Trophoblast cell (in vitro differentiated cells and primary cell): ENCODE measurements around the gene SLC10A3.
A peak's percentile ranks its signal among the peaks of the same experiment; 100 is the strongest.

ENCODE experiments used
- DNase-seq, 2 donors: peaks; one replicate each; pipeline ENCODE4 v3.0.0-alpha.2; 2016
- H2AFZ ChIP-seq: 2 replicates; pipeline ENCODE4 v1.6.1; 2013; ENCODE audit warnings: low read length, moderate library complexity, mild to moderate bottlenecking; ENCODE audit not compliant: insufficient read depth, poor library complexity
- H2AK5ac ChIP-seq: 2 replicates; pipeline ENCODE4 v1.6.1; 2013; ENCODE audit warnings: mild to moderate bottlenecking, low read length
- H2BK120ac ChIP-seq: 2 replicates; pipeline ENCODE4 v1.6.1; 2013; ENCODE audit warnings: low read length, mild to moderate bottlenecking, moderate library complexity; ENCODE audit not compliant: insufficient read depth, poor library complexity
- H2BK12ac ChIP-seq: 2 replicates; pipeline ENCODE4 v1.6.1; 2013; ENCODE audit warnings: mild to moderate bottlenecking, low read length, moderate library complexity
- H2BK5ac ChIP-seq: 2 replicates; pipeline ENCODE4 v1.6.1; 2013; ENCODE audit warnings: low read length, low read depth, moderate library complexity, mild to moderate bottlenecking; ENCODE audit not compliant: poor library complexity
- H3K14ac ChIP-seq: 2 replicates; pipeline ENCODE4 v1.6.1; 2013; ENCODE audit warnings: mild to moderate bottlenecking, low read length
- H3K18ac ChIP-seq: 2 replicates; pipeline ENCODE4 v1.6.1; 2013; ENCODE audit warnings: mild to moderate bottlenecking, low read length
- H3K23ac ChIP-seq: 2 replicates; pipeline ENCODE4 v1.6.1; 2013; ENCODE audit warnings: low read length
- H3K27ac ChIP-seq: 2 replicates; pipeline ENCODE4 v1.5.1; 2013; ENCODE audit warnings: low read depth, mild to moderate bottlenecking, inconsistent platforms, low read length, moderate library complexity
- H3K27me3 ChIP-seq: 2 replicates; pipeline ENCODE4 v1.6.1; 2013; ENCODE audit warnings: inconsistent platforms, mild to moderate bottlenecking, low read length, moderate library complexity; ENCODE audit not compliant: insufficient read depth
- H3K36me3 ChIP-seq, 2 experiments: 1 replicate in 1 of 2; 2 replicates in 1 of 2; pipeline ENCODE4 v1.6.1; 2013; ENCODE audit warnings: low read length in 2 of 2, mild to moderate bottlenecking in 2 of 2, moderate library complexity in 1 of 2; ENCODE audit not compliant: insufficient read depth in 2 of 2, control insufficient read depth in 1 of 2
- H3K4ac ChIP-seq: 2 replicates; pipeline ENCODE4 v1.6.1; 2013; ENCODE audit warnings: low read depth, mild to moderate bottlenecking, low read length, moderate library complexity
- H3K4me1 ChIP-seq, 2 experiments: 1 replicate in 1 of 2; 2 replicates in 1 of 2; pipeline ENCODE4 v1.6.1; 2013; ENCODE audit warnings: low read length in 2 of 2, mild to moderate bottlenecking in 2 of 2, moderate library complexity in 1 of 2; ENCODE audit not compliant: insufficient read depth in 2 of 2, control insufficient read depth in 1 of 2
- H3K4me2 ChIP-seq: 2 replicates; pipeline ENCODE4 v1.6.1; 2013; ENCODE audit warnings: inconsistent platforms, mild to moderate bottlenecking, low read length, moderate library complexity
- H3K4me3 ChIP-seq: 2 replicates; pipeline ENCODE4 v1.5.1; 2013; ENCODE audit warnings: mild to moderate bottlenecking, low read depth, low read length, inconsistent platforms
- H3K79me1 ChIP-seq: one replicate; pipeline ENCODE4 v1.6.1; 2013; ENCODE audit warnings: low read length
- H3K79me2 ChIP-seq: 2 replicates; pipeline ENCODE4 v1.6.1; 2013; ENCODE audit warnings: low read length, mild to moderate bottlenecking; ENCODE audit not compliant: control insufficient read depth, insufficient read depth, poor library complexity
- H3K9ac ChIP-seq: 2 replicates; pipeline ENCODE4 v1.6.1; 2013; ENCODE audit warnings: mild to moderate bottlenecking, low read length
- H3K9me3 ChIP-seq: 2 replicates; pipeline ENCODE4 v1.6.1; 2013; ENCODE audit warnings: low read depth, mild to moderate bottlenecking, control low read depth, inconsistent platforms, low read length; ENCODE audit not compliant: insufficient read depth
- H4K12ac ChIP-seq: 2 replicates; pipeline ENCODE4 v1.6.1; 2013; ENCODE audit warnings: low read depth, mild to moderate bottlenecking, low read length, moderate library complexity
- H4K8ac ChIP-seq: 2 replicates; pipeline ENCODE4 v1.6.1; 2013; ENCODE audit warnings: low read depth, mild to moderate bottlenecking, low read length, moderate library complexity
- H4K91ac ChIP-seq: one replicate; pipeline ENCODE4 v1.6.1; 2013; ENCODE audit warnings: low read depth, mild to moderate bottlenecking, low read length, moderate library complexity
- WGBS: extraction: QIAGEN DNeasy Blood & Tissue Kit; methylation state at CpG from one replicate; pipeline ENCODE4 v1.1.7; 2013; ENCODE audit warnings: missing lambda C conversion rate; ENCODE audit not compliant: insufficient read length, insufficient coverage; ENCODE audit errors: extremely low coverage; 5-methylcytosine and 5-hydroxymethylcytosine counted together

Gene SLC10A3

DNA sequence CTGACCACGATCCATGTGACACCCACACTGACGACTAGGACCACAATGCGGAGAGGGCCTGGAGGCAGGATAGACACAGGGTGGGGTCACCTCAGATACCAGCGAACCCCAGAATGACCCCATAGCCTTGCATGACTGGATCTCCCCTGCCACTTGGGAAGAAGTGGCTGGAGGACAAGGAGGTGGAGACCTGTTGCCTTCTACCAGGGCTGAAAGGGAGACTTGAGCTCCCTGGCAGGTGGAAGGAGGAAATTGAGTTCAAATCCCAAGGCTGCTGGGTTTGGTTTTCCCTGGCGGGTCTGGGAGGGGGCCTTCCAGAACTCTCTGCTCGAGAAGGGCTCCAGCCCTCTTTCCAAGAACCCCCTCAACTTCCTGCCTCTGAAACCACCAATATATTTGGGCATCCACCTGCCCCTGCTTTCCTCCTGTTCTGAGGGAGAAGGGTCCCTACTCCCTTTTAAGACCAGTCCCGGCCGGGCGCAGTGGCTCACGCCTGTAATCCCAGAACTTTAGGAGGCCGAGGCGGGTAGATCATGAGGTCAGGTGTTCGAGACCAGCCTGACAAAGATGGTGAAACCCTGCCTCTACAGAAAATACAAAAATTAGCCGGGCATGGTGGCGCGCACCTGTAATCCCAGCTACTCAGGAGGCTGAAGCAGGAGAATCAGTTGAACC lies 22.6 kb upstream of the SLC10A3 start:
- Histone ChIP-seq H2BK5ac (no peak overlapping the region), H3K4ac (no peak overlapping the region), H3K79me1 (peaks cover 14% of the 10 kb centered on the region), H4K8ac (no peak overlapping the region), H3K23ac (no peak overlapping the region), H4K12ac (no peak overlapping the region), H3K36me3 (peaks cover 6 to 7% of the 10 kb centered on the region in 2 experiments), H2BK120ac (no peak overlapping the region), H4K91ac (no peak overlapping the region), H3K27ac (no peak overlapping the region), H3K14ac (no peak overlapping the region), H3K9ac (no peak overlapping the region), H3K4me2 (no peak overlapping the region), H3K9me3 (no peaks in the 10 kb centered on the region), H2AFZ (no peak overlapping the region), H2BK12ac (no peak overlapping the region), H3K4me1 (peaks cover 10 to 16% of the 10 kb centered on the region in 2 experiments), H2AK5ac (no peak overlapping the region), H3K18ac (no peak overlapping the region), H3K79me2 (peaks cover 5% of the 10 kb centered on the region), H3K27me3 (no peaks in the 10 kb centered on the region), H3K4me3 (no peak overlapping the region)
- WGBS, result no CpG with 5 or more reads among the region's 16 CpGs
- DNase-seq, result no peak

DNA sequence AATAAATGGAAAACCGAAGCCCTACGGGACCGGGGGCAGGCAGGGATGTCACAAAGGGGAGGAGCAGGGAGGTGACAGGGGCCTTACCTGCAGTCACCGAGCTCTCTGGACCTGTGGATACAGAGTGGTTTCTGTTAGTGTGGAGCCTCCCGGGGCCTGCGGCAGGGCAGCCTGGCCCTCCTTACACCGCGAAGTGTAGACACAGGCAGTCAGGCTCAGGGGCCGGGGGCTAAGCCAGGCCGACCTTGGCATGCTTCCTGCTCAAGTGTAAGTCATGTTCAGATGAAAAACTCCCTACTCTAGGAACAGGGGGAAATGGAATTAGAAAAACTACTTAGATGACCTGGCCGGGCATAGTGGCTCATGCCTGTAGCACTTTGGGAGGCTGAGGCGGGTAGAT lies 21.3 kb upstream of the SLC10A3 start:
- no peak for DNase-seq
- H3K18ac ChIP-seq, result no peak overlapping the region
- no peak overlapping the region for H4K12ac ChIP-seq
- no peak overlapping the region for H3K4me2 ChIP-seq
- no CpG with 5 or more reads among the region's 12 CpGs for WGBS
- H3K27me3 ChIP-seq, result no peaks in the 10 kb centered on the region
- no peak overlapping the region for H2BK12ac ChIP-seq
- H2AFZ ChIP-seq, result no peak overlapping the region
- no peak overlapping the region for H4K91ac ChIP-seq
- H3K23ac ChIP-seq, result no peak overlapping the region
- no peak overlapping the region for H3K4ac ChIP-seq
- H2BK120ac ChIP-seq, result no peak overlapping the region
- no peak overlapping the region for H2BK5ac ChIP-seq
- peaks cover 16 to 17% of the 10 kb centered on the region in 2 experiments for H3K36me3 ChIP-seq
- peak overlapping the region; percentile 7 for H3K27ac ChIP-seq
- no peak overlapping the region for H3K14ac ChIP-seq
- no peak overlapping the region for H2AK5ac ChIP-seq
- H3K4me1 ChIP-seq, result peaks cover 3 to 7% of the 10 kb centered on the region in 2 experiments
- no peaks in the 10 kb centered on the region for H3K9me3 ChIP-seq
- H4K8ac ChIP-seq, result no peak overlapping the region
- no peak overlapping the region for H3K9ac ChIP-seq
- H3K79me1 ChIP-seq, result peaks cover 10% of the 10 kb centered on the region
- H3K4me3 ChIP-seq, result no peak overlapping the region
- H3K79me2 ChIP-seq, result peaks cover 2% of the 10 kb centered on the region

DNA sequence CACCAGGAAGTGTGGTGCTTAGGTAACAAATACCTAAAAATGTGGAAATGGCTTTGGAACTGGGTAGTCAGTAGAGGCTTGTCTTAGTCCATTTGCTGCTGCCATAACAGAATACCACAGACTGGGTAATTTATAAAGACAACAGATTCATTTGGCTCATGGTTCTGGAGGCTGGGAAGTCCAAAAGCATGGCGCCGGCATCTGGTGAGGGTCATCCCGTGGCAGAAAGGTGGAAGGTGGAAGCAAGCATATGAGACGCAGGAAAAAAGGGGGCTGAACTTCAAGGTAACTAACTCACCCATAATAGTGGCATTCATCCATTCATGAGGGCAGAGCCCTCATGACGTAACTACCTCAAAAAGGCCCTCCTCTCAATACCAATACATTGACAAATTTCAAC lies 19.0 kb upstream of the SLC10A3 start:
- H3K9ac ChIP-seq, result no peak overlapping the region
- H3K18ac ChIP-seq, result no peak overlapping the region
- no peak for DNase-seq
- no peak overlapping the region for H3K23ac ChIP-seq
- H3K79me1 ChIP-seq, result peaks cover 10% of the 10 kb centered on the region
- no peak overlapping the region for H4K91ac ChIP-seq
- H4K8ac ChIP-seq, result no peak overlapping the region
- no peak overlapping the region for H3K4me2 ChIP-seq
- no CpG with 5 or more reads among the region's 5 CpGs for WGBS
- no peak overlapping the region for H3K4ac ChIP-seq
- H3K14ac ChIP-seq, result no peak overlapping the region
- peaks cover 24% of the 10 kb centered on the region in 2 experiments for H3K36me3 ChIP-seq
- H2BK5ac ChIP-seq, result no peak overlapping the region
- H3K79me2 ChIP-seq, result no peaks in the 10 kb centered on the region
- no peaks in the 10 kb centered on the region for H3K27me3 ChIP-seq
- no peak overlapping the region for H4K12ac ChIP-seq
- peaks cover 15 to 16% of the 10 kb centered on the region in 2 experiments for H3K4me1 ChIP-seq
- H3K9me3 ChIP-seq, result no peaks in the 10 kb centered on the region
- H2AFZ ChIP-seq, result no peak overlapping the region
- no peak overlapping the region for H3K27ac ChIP-seq
- no peak overlapping the region for H2BK12ac ChIP-seq
- H2BK120ac ChIP-seq, result no peak overlapping the region
- no peak overlapping the region for H2AK5ac ChIP-seq
- H3K4me3 ChIP-seq, result no peak overlapping the region

DNA sequence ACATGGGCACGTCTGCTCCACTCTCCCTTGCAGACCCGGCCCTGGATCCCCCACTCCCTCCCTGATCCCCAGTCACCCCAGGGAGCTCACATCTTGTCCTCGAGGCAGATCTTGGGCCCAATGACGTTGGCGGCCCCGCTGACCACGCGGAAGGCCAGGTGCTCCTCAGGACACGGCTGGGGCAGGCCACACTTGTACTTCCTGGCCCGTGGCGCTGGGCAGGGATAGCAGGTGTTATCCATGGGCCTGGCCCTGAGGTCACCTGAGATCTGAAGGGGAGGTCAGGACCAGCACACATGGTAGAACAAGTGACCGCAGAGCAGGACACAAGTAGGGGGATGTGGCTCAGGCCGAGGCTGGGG lies 17.9 kb upstream of the SLC10A3 start:
- no peak for DNase-seq
- Histone ChIP-seq H3K9ac (no peak overlapping the region), H3K4ac (no peak overlapping the region), H2AK5ac (peak overlapping the region; percentile 47), H3K23ac (no peak overlapping the region), H3K9me3 (no peaks in the 10 kb centered on the region), H3K36me3 (peaks cover 24% of the 10 kb centered on the region in 2 experiments), H3K79me1 (peaks cover 10% of the 10 kb centered on the region), H4K12ac (no peak overlapping the region), H3K4me1 (peaks cover 15 to 16% of the 10 kb centered on the region in 2 experiments), H3K18ac (no peak overlapping the region), H3K4me2 (no peak overlapping the region), H4K8ac (no peak overlapping the region), H2BK5ac (no peak overlapping the region), H3K14ac (no peak overlapping the region), H3K27me3 (no peaks in the 10 kb centered on the region), H3K27ac (no peak overlapping the region), H2BK120ac (no peak overlapping the region), H3K4me3 (no peak overlapping the region), H3K79me2 (no peaks in the 10 kb centered on the region), H4K91ac (no peak overlapping the region), H2AFZ (no peak overlapping the region), H2BK12ac (no peak overlapping the region)
- WGBS, result no CpG with 5 or more reads among the region's 13 CpGs
